AG09319 (cell line): ENCODE results near the gene IL36B.

Experiments used
- DNase-seq: peaks from one replicate; pipeline ENCODE4 v3.0.0-alpha.2; 2010; ENCODE audit warnings: low read depth; ENCODE audit errors: extremely low read depth
- TF ChIP-seq, protein P1 (sequence below): IDR thresholded peaks from 2 replicates; pipeline ENCODE4 v1.5.1; 2011; ENCODE audit warnings: low read depth, mild to moderate bottlenecking, inconsistent platforms, low read length, moderate library complexity

IL36B gene

DNA sequence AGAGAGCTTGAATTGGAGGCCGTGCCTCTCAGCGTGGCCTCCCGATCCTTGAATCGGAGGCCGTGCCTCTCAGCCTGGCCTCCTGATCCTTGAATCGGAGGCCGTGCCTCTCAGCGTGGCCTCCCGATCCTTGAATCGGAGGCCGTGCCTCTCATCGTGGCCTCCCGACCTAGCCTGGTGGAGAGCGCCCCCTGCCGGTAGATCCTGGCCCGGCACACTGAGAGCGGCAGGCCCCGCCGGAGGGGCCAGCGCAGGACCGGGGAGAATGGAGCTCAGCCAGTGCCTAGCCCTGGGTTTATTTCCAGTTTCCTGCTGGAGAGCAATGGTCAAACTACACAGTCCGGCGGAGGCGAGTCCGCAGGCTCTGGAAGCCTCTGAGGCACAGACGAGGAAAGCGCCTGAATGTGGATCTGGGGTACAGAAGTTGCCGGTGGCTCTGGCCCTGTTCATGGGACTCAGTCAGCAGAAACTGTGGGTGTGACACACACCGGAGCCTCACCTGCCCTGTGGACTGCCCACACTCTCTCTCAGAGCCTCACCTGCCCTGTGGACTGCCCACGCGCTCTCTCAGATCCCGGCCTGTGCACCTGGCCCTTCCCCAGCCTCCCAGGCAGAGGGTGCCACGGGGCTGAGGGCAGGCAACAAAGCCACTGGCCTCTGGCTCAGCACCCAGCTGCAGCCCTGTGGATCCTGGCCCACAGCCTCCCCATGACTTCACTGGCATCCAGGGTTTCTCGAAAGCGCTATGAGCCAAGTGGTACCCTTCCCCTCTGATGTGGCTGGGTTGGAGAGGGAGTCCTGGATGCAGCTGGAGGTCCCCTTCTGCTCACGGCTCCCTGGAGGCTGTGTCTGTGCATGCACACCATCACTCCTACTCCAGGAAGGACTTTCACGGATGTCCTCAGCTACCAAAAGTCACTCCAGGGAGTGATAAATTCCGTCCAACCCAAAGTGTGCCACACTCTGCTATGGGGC lies 1.5 kb downstream of the IL36B start:
- no peak for DNase-seq
- TF ChIP-seq, protein P1, sequence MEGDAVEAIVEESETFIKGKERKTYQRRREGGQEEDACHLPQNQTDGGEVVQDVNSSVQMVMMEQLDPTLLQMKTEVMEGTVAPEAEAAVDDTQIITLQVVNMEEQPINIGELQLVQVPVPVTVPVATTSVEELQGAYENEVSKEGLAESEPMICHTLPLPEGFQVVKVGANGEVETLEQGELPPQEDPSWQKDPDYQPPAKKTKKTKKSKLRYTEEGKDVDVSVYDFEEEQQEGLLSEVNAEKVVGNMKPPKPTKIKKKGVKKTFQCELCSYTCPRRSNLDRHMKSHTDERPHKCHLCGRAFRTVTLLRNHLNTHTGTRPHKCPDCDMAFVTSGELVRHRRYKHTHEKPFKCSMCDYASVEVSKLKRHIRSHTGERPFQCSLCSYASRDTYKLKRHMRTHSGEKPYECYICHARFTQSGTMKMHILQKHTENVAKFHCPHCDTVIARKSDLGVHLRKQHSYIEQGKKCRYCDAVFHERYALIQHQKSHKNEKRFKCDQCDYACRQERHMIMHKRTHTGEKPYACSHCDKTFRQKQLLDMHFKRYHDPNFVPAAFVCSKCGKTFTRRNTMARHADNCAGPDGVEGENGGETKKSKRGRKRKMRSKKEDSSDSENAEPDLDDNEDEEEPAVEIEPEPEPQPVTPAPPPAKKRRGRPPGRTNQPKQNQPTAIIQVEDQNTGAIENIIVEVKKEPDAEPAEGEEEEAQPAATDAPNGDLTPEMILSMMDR: no peak

GRCh38 chr2:113046465-113046864 lies 6.2 kb downstream of the IL36B start:
- TF ChIP-seq, protein P1: no peak

GRCh38 chr2:113041871-113042270 lies 10.8 kb downstream of the IL36B start:
- TF ChIP-seq, protein P1: no peak
- no peak for DNase-seq

More at GRCh38 chr2:113046465-113046864, 6.2 kb downstream of the IL36B start:
- no peak for DNase-seq

- TF ChIP-seq, protein P1: no peak
- DNase-seq: no peak
These were observed 12.9 kb downstream of the IL36B start for GRCh38 chr2:113039719-113040118.

- no peak for DNase-seq
- TF ChIP-seq, protein P1: no peak
These were observed 13.5 kb downstream of the IL36B start for GRCh38 chr2:113039158-113039557.

DNA sequence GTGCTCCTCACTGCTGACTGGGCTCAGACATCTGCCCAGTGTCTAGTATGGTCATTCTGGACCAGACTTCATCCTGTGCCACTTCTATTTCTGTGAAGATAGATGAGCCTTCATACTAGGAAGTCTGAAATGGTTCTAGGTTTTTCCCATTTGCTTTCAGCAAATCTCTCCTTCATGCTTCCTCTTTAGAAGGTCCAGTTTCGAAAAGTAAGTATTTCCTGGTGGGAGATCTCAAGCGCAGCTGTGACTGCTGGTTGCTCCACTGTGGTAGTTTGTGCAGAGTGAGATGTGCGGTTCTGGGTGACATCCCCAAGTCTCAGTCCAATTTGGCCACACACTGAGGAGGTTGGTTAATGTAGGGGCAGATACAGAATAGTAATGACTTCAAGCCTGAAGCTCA lies 14.4 kb downstream of the IL36B start:
- DNase-seq: no peak
- TF ChIP-seq, protein P1: no peak

GRCh38 chr2:113036763-113037162 lies 15.9 kb downstream of the IL36B start:
- TF ChIP-seq, protein P1: no peak
- no peak for DNase-seq
